ENCODE measurements around the gene GJC1.

- no peak for TF ChIP-seq CTCF (IDR thresholded peaks at IDR 0.05)
- TF ChIP-seq, protein P1, sequence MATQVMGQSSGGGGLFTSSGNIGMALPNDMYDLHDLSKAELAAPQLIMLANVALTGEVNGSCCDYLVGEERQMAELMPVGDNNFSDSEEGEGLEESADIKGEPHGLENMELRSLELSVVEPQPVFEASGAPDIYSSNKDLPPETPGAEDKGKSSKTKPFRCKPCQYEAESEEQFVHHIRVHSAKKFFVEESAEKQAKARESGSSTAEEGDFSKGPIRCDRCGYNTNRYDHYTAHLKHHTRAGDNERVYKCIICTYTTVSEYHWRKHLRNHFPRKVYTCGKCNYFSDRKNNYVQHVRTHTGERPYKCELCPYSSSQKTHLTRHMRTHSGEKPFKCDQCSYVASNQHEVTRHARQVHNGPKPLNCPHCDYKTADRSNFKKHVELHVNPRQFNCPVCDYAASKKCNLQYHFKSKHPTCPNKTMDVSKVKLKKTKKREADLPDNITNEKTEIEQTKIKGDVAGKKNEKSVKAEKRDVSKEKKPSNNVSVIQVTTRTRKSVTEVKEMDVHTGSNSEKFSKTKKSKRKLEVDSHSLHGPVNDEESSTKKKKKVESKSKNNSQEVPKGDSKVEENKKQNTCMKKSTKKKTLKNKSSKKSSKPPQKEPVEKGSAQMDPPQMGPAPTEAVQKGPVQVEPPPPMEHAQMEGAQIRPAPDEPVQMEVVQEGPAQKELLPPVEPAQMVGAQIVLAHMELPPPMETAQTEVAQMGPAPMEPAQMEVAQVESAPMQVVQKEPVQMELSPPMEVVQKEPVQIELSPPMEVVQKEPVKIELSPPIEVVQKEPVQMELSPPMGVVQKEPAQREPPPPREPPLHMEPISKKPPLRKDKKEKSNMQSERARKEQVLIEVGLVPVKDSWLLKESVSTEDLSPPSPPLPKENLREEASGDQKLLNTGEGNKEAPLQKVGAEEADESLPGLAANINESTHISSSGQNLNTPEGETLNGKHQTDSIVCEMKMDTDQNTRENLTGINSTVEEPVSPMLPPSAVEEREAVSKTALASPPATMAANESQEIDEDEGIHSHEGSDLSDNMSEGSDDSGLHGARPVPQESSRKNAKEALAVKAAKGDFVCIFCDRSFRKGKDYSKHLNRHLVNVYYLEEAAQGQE (IDR thresholded peaks at IDR 0.05; ENCODE audit: insufficient read depth in 1 of 2, low read depth in 2 of 2, low read length in 1 of 2): no peak
- TF ChIP-seq POLR2AphosphoS5 (IDR thresholded peaks at IDR 0.05; ENCODE audit: low read depth, low read length): no peak
Measured at GRCh38 chr17:44829523-44830358, at the start of gene GJC1.

Data from Panc1 (cell line).